GM19372 (cell line): ENCODE data around the gene ZCCHC24.

ENCODE experiments used
- ATAC-seq: cut with Tn5 transposase; IDR thresholded peaks from one replicate; pipeline ENCODE4 v1.9.1; 2021; ENCODE audit warnings: mild to moderate bottlenecking, low read depth, moderate library complexity; ENCODE audit not compliant: unreplicated experiment

ZCCHC24 gene

GRCh38 chr10:79414714-79415113, 30.7 kb downstream of the ZCCHC24 start:
- ATAC-seq = no peak

- ATAC-seq = no peak
These were observed 32.2 kb downstream of the ZCCHC24 start for GRCh38 chr10:79413196-79413595.

- ATAC-seq = no peak
These were observed 32.9 kb downstream of the ZCCHC24 start for GRCh38 chr10:79412516-79412915.

GRCh38 chr10:79411546-79412495, 33.6 kb downstream of the ZCCHC24 start:
- no peak for ATAC-seq

- no peak for ATAC-seq
These were observed 34.9 kb downstream of the ZCCHC24 start for GRCh38 chr10:79410315-79411094.

GRCh38 chr10:79409726-79410085, 35.7 kb downstream of the ZCCHC24 start:
- ATAC-seq = no peak

- ATAC-seq = no peak
These were observed 36.2 kb downstream of the ZCCHC24 start for GRCh38 chr10:79409038-79409725.

GRCh38 chr10:79407811-79408795, 37.3 kb downstream of the ZCCHC24 start:
- ATAC-seq = no peak

- no peak for ATAC-seq
These were observed 38.0 kb downstream of the ZCCHC24 start for GRCh38 chr10:79407423-79407796.

GRCh38 chr10:79406683-79407422, 38.6 kb downstream of the ZCCHC24 start:
- no peak for ATAC-seq

GRCh38 chr10:79405995-79406515, 39.4 kb downstream of the ZCCHC24 start:
- ATAC-seq = no peak

- no peak for ATAC-seq
These were observed 40.0 kb downstream of the ZCCHC24 start for GRCh38 chr10:79405221-79405994.

GRCh38 chr10:79404690-79405131, 40.7 kb downstream of the ZCCHC24 start:
- no peak for ATAC-seq

- ATAC-seq = no peak
These were observed 41.2 kb downstream of the ZCCHC24 start for GRCh38 chr10:79404231-79404609.

GRCh38 chr10:79403441-79404230, 41.8 kb downstream of the ZCCHC24 start:
- no peak for ATAC-seq

GRCh38 chr10:79402951-79403350, 42.5 kb downstream of the ZCCHC24 start:
- no peak for ATAC-seq

GRCh38 chr10:79402625-79402946, 42.8 kb downstream of the ZCCHC24 start:
- no peak for ATAC-seq
